RPMI7951 (cell line): ENCODE measurements around the gene SCRN3. TPM values are rescaled to one million over a fixed set of nuclear protein-coding genes. Genes with fewer than 3 reads are reported as not detected.

Experiments used
- total RNA-seq: library from RNA; depleted of rRNA; stranded (reverse); fragments of >200 nt; shearing (Covaris generic); gene quantifications from 2 replicates; pipeline ENCODE4 v1.2.3, GENCODE V29; 2014; rRNA removed

Gene SCRN3
- total RNA-seq, 1 experiment from 2014 or later = 30.5 TPM

Other genes starting within 250 kb of the SCRN3 start
- 123 and 137 TPM in 2 replicates for gene OLA1, start 147.2 kb upstream of the SCRN3 start, total RNA-seq
- gene SP9, start 60.8 kb upstream of the SCRN3 start, total RNA-seq = not detected in 2 replicates
- gene GPR155, start 91.3 kb downstream of the SCRN3 start, total RNA-seq = 2.4 and 2.9 TPM in 2 replicates
- gene WIPF1, start 202.1 kb downstream of the SCRN3 start, total RNA-seq = 30.8 and 35.3 TPM in 2 replicates